ENCODE measurements around the gene ANO10. TPM values are rescaled to one million over a fixed set of nuclear protein-coding genes. Genes with fewer than 3 reads are reported as not detected.

Gene ANO10
- total and polyA plus RNA-seq, 5 donors from 2014 or later: 5.3 to 9.8 (median 6.5) TPM

DNA sequence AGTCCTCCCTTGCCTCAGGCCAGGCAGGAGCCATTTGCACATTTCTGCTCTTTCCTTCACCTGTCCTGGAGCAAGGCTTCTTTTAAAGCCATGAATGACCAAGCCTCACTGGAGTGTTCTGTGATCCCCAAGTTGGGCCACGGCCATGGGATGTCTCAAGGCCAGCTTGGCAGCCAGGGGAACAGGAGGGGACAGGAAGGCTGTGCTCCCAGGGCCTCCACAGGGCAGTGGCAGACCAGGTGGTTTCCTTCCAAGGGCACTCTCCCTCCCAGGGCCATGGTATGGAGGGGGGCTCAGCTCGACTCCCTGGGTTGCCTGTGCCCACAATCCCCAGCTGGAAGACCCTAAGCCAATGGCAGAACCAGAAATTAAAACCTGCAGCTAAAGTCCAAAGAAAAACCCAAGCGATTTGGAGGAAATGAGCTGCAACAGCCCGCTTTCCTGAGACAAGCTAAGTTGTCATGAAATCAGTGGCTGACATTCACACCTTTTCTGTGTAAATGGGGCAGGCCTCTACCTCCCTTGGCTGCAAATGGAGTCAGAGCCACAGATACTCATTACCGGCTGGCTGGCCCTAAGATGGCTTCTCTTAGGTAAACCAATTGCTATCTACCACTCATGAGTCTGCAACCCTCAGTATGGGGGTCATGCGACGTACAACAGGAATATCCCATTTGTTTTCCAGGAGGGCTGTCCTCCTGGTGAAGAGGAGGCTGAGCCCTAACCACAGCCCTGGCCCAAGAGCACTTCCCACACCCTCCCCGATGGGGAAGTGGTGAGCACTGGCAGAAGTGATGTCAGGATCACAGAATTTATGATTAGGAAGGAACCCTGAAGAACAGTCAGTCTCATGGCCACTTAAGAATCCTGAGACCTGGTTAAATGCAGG lies 252.2 kb downstream of the ANO10 start:
- Histone ChIP-seq H3K4me1 (ENCODE audit: control insufficient read depth, insufficient read depth, low read length, poor library complexity, severe bottlenecking) (no peaks in the 10 kb centered on the region), H3K27me3 (ENCODE audit: control insufficient read depth, insufficient read depth, low read length) (no peaks in the 10 kb centered on the region), H3K27ac (ENCODE audit: insufficient read depth, low read length, poor library complexity, severe bottlenecking) (no peak overlapping the region), H3K4me3 (ENCODE audit: low read depth, low read length) (no peak overlapping the region), H3K36me3 (ENCODE audit: control insufficient read depth, insufficient read depth, low read length) (no peaks in the 10 kb centered on the region), H3K9me3 (ENCODE audit: control insufficient read depth in 2 of 2, low read length in 2 of 2) (no peaks in the 10 kb centered on the region)
- H3K27ac Mint-ChIP-seq: no peak overlapping the region
- no peaks in the 10 kb centered on the region for H3K9me3 Mint-ChIP-seq
- no peak for ATAC-seq (ENCODE audit: low read depth in 2 of 2)
- no peak overlapping the region for H3K4me3 Mint-ChIP-seq
- H3K27me3 Mint-ChIP-seq: no peaks in the 10 kb centered on the region
- peaks cover 9% of the 10 kb centered on the region for H3K36me3 Mint-ChIP-seq
- DNase-seq: no peak
- H3K4me1 Mint-ChIP-seq: no peaks in the 10 kb centered on the region

DNA sequence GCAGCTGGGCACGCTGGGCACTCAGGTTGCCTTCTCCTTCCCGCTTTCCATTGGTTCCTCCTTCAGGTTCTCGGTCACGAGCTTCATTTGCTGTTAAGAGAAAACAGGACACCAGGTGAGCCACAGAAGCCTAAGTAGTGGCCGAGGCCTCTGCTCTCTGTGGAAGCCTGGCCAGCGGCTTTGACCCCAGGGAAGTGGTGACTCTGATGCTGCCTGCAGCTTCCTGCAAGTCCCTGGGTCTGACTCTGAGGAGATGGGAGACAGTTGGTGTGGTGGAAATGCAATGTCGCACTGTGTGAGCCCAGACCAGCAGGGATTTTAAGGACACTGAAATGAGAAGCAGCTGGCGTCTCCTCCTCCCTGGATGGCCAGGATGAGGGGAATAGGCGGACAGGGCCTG lies 254.9 kb downstream of the ANO10 start:
- Mint-ChIP-seq H3K27me3 (no peaks in the 10 kb centered on the region), H3K4me1 (no peaks in the 10 kb centered on the region), H3K4me3 (peak overlapping the region in 1 of 4 donors; percentile 63), H3K36me3 (peaks cover 8% of the 10 kb centered on the region), H3K27ac (no peak overlapping the region), H3K9me3 (peaks cover 0 to 2% (median 0%) of the 10 kb centered on the region in 7 donors)
- Histone ChIP-seq H3K36me3 (ENCODE audit: control insufficient read depth, insufficient read depth, low read length) (no peaks in the 10 kb centered on the region), H3K27me3 (ENCODE audit: control insufficient read depth, insufficient read depth, low read length) (no peaks in the 10 kb centered on the region), H3K27ac (ENCODE audit: insufficient read depth, low read length, poor library complexity, severe bottlenecking) (no peak overlapping the region), H3K4me1 (ENCODE audit: control insufficient read depth, insufficient read depth, low read length, poor library complexity, severe bottlenecking) (no peaks in the 10 kb centered on the region), H3K9me3 (ENCODE audit: control insufficient read depth in 2 of 2, low read length in 2 of 2) (no peaks in the 10 kb centered on the region), H3K4me3 (ENCODE audit: low read depth, low read length) (no peak overlapping the region)
- DNase-seq (no peak), ATAC-seq (ENCODE audit: low read depth in 2 of 2) (no peak)

DNA sequence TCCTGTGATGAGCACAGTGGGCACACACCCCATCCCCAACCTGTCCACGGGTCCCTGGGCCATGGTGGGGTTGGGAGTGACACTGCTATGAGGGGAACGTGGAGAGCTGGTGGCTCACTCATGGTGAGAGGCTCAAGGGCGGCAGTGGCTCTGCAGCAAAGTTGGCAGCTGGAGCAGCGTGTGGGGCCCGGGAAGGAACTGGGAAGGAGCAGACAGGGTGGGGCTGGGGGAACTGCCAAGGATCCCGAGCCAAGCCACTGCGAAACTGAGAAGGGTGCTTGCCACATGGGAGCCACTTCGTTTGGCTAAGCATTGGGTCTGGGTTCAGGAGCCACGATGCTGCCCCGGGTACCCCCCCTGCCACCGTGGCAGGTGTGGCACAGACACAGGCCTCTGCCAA lies 255.3 kb downstream of the ANO10 start:
- Histone ChIP-seq H3K27me3 (ENCODE audit: control insufficient read depth, insufficient read depth, low read length) (no peaks in the 10 kb centered on the region), H3K27ac (ENCODE audit: insufficient read depth, low read length, poor library complexity, severe bottlenecking) (no peak overlapping the region), H3K4me1 (ENCODE audit: control insufficient read depth, insufficient read depth, low read length, poor library complexity, severe bottlenecking) (no peaks in the 10 kb centered on the region), H3K36me3 (ENCODE audit: control insufficient read depth, insufficient read depth, low read length) (no peaks in the 10 kb centered on the region), H3K9me3 (ENCODE audit: control insufficient read depth in 2 of 2, low read length in 2 of 2) (no peaks in the 10 kb centered on the region), H3K4me3 (ENCODE audit: low read depth, low read length) (no peak overlapping the region)
- H3K4me1 Mint-ChIP-seq: no peaks in the 10 kb centered on the region
- H3K36me3 Mint-ChIP-seq: peaks cover 8% of the 10 kb centered on the region
- no peak for DNase-seq
- H3K27me3 Mint-ChIP-seq: no peaks in the 10 kb centered on the region
- ATAC-seq (ENCODE audit: low read depth in 2 of 2): no peak
- H3K4me3 Mint-ChIP-seq: no peak overlapping the region
- H3K27ac Mint-ChIP-seq: peak overlapping the region in 2 of 3 donors; percentile 39 to 70
- H3K9me3 Mint-ChIP-seq: peaks cover 0 to 2% (median 0%) of the 10 kb centered on the region in 7 donors

DNA sequence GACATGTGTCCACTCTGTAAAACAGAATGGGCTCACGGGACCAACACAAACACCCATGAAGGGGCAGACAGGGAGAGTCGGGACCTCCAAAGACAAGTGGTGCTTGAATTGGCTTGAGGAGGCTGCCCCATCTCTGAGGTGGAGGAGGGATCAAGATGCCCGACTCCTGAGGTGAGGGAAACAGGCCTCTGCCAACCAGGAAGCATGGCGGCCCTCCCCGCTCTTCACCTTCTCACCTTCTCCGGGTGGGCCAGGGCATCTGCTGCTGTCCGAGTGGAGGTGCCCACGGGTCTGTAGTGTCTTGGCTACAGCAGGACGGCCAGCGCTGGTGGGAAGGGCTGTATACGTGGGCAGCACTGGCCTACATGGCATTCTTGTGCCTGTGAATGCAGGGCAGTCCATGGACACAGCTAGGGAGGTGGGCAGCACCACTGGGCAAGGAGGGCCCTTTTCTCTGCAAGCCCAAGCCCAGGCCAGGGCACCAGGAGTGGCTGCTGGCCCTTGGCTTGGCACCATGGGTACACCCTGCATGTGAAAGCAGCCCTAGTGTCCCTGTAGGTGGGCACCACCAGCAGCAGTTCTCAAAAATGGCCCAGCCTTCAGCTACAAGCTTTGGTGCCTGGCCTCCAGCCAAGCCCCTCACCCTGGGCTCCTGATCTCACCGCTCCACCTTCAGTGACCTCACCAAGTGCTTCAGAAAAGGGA lies 256.1 kb downstream of the ANO10 start:
- no peaks in the 10 kb centered on the region for H3K27me3 ChIP-seq (ENCODE audit: control insufficient read depth, insufficient read depth, low read length)
- no peaks in the 10 kb centered on the region for H3K36me3 ChIP-seq (ENCODE audit: control insufficient read depth, insufficient read depth, low read length)
- no peak overlapping the region for H3K4me3 ChIP-seq (ENCODE audit: low read depth, low read length)
- H3K9me3 ChIP-seq (ENCODE audit: control insufficient read depth in 2 of 2, low read length in 2 of 2): no peaks in the 10 kb centered on the region
- no peaks in the 10 kb centered on the region for H3K27me3 Mint-ChIP-seq
- DNase-seq (no peak), ATAC-seq (ENCODE audit: low read depth in 2 of 2) (no peak)
- peaks cover 0 to 2% (median 0%) of the 10 kb centered on the region in 7 donors for H3K9me3 Mint-ChIP-seq
- H3K4me1 ChIP-seq (ENCODE audit: control insufficient read depth, insufficient read depth, low read length, poor library complexity, severe bottlenecking): no peaks in the 10 kb centered on the region
- H3K27ac ChIP-seq (ENCODE audit: insufficient read depth, low read length, poor library complexity, severe bottlenecking): no peak overlapping the region
- H3K27ac Mint-ChIP-seq: peak overlapping the region; percentile 39 to 70 (median 69)
- peaks cover 8% of the 10 kb centered on the region for H3K36me3 Mint-ChIP-seq
- H3K4me1 Mint-ChIP-seq: no peaks in the 10 kb centered on the region
- H3K4me3 Mint-ChIP-seq: no peak overlapping the region

DNA sequence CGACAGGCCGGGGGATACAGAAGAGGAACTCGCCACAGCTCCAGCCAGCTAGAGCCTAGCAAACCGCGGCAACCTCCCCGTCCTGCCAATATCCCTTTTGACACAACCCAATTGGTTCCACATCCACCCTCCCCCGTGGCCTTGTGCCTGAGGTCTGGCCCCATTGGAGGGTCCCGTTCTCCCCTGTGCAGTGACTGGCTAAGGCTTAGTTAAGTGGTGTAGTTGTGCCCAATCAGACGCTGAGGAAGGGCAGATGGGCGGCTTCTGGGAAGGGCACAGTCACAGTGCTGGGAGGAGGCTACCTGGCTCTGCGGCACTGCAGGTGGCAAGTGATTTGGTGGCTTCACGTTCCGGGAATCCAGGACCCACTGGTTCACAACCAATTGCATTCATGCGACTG lies 256.9 kb downstream of the ANO10 start:
- Mint-ChIP-seq H3K4me1 (no peaks in the 10 kb centered on the region), H3K27ac (peak overlapping the region in 1 of 3 donors; percentile 15), H3K27me3 (no peaks in the 10 kb centered on the region), H3K4me3 (no peak overlapping the region), H3K36me3 (peaks cover 8% of the 10 kb centered on the region), H3K9me3 (peaks cover 0 to 2% (median 0%) of the 10 kb centered on the region in 7 donors)
- no peak overlapping the region for H3K4me3 ChIP-seq (ENCODE audit: low read depth, low read length)
- no peaks in the 10 kb centered on the region for H3K36me3 ChIP-seq (ENCODE audit: control insufficient read depth, insufficient read depth, low read length)
- no peak overlapping the region for H3K27ac ChIP-seq (ENCODE audit: insufficient read depth, low read length, poor library complexity, severe bottlenecking)
- no peaks in the 10 kb centered on the region for H3K9me3 ChIP-seq (ENCODE audit: control insufficient read depth in 2 of 2, low read length in 2 of 2)
- H3K4me1 ChIP-seq (ENCODE audit: control insufficient read depth, insufficient read depth, low read length, poor library complexity, severe bottlenecking): no peaks in the 10 kb centered on the region
- ATAC-seq (ENCODE audit: low read depth in 2 of 2) (no peak), DNase-seq (no peak)
- H3K27me3 ChIP-seq (ENCODE audit: control insufficient read depth, insufficient read depth, low read length): no peaks in the 10 kb centered on the region

DNA sequence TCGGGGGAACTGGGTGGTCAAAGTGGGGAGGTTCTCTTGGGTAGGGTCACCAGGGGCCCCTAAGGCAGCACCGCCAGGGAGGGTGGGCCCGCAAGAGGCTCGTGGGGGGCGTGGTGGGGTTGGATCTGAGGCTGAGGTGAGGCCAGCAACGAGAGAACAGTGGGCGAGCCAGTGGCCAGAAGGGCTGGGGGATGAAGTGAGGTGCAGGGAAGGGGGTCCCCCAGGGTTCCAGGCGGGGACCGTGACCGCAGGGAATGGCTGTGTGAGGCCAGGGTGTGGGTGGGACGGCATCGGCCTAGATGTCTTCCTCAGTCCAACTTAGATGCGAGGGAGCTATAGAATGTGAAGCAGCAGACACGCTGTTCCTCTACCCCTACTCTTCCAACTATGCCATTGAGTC lies 257.3 kb downstream of the ANO10 start:
- no peak overlapping the region for H3K4me3 Mint-ChIP-seq
- H3K27me3 Mint-ChIP-seq: no peaks in the 10 kb centered on the region
- H3K4me1 Mint-ChIP-seq: peaks cover 0 to 2% (median 0%) of the 10 kb centered on the region in 4 donors
- peaks cover 8% of the 10 kb centered on the region for H3K36me3 Mint-ChIP-seq
- no peak overlapping the region for H3K27ac ChIP-seq (ENCODE audit: insufficient read depth, low read length, poor library complexity, severe bottlenecking)
- ATAC-seq (ENCODE audit: low read depth in 2 of 2): no peak
- H3K9me3 Mint-ChIP-seq: peaks cover 0 to 2% (median 0%) of the 10 kb centered on the region in 7 donors
- H3K4me1 ChIP-seq (ENCODE audit: control insufficient read depth, insufficient read depth, low read length, poor library complexity, severe bottlenecking): no peaks in the 10 kb centered on the region
- no peaks in the 10 kb centered on the region for H3K36me3 ChIP-seq (ENCODE audit: control insufficient read depth, insufficient read depth, low read length)
- H3K27me3 ChIP-seq (ENCODE audit: control insufficient read depth, insufficient read depth, low read length): no peaks in the 10 kb centered on the region
- no peak for DNase-seq
- H3K9me3 ChIP-seq (ENCODE audit: control insufficient read depth in 2 of 2, low read length in 2 of 2): no peaks in the 10 kb centered on the region
- peak overlapping the region in 1 of 3 donors; percentile 15 for H3K27ac Mint-ChIP-seq
- no peak overlapping the region for H3K4me3 ChIP-seq (ENCODE audit: low read depth, low read length)

DNA sequence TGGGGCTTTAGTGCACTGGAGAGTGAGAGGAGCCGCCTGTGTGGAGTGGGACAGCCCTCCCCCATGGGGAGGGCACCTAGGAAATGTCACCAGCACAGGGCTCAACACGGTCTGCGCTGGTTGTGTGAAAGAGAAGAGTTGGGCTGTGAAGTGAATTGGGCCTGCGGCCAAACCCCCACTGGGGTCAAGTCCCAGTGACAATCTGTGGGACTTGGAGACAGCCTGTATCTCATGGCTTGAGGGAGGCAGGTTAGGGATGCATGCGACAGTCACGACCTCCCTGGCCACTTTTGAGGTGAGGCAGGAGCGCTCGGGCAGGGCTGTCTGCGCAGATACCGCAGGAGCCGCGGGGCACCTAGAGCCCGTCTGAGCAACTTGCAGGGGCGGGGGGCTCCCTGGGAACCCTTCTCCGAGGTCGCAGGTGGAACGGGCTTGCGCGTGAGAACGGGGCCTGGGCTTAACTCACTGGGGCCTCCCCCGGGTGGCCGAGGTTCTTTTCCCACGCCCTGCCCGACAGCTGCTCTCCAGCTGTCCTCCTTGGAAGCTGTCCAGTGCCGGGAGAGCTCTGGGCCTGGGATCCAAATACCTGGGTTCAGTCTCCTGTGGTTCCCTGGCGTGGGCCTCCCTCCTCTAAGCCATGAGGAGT lies 258.1 kb downstream of the ANO10 start:
- no peak overlapping the region for H3K27ac ChIP-seq (ENCODE audit: insufficient read depth, low read length, poor library complexity, severe bottlenecking)
- H3K9me3 Mint-ChIP-seq: peaks cover 0 to 2% (median 0%) of the 10 kb centered on the region in 7 donors
- H3K4me1 ChIP-seq (ENCODE audit: control insufficient read depth, insufficient read depth, low read length, poor library complexity, severe bottlenecking): no peaks in the 10 kb centered on the region
- peaks cover 8% of the 10 kb centered on the region for H3K36me3 Mint-ChIP-seq
- DNase-seq (no peak), ATAC-seq (ENCODE audit: low read depth in 2 of 2) (no peak)
- H3K4me3 ChIP-seq (ENCODE audit: low read depth, low read length): no peak overlapping the region
- H3K4me3 Mint-ChIP-seq: peak overlapping the region in 1 of 4 donors; percentile 58
- H3K36me3 ChIP-seq (ENCODE audit: control insufficient read depth, insufficient read depth, low read length): no peaks in the 10 kb centered on the region
- H3K27ac Mint-ChIP-seq: peak overlapping the region in 2 of 3 donors; percentile 36 to 80
- no peaks in the 10 kb centered on the region for H3K9me3 ChIP-seq (ENCODE audit: control insufficient read depth in 2 of 2, low read length in 2 of 2)
- H3K27me3 Mint-ChIP-seq: no peaks in the 10 kb centered on the region
- H3K27me3 ChIP-seq (ENCODE audit: control insufficient read depth, insufficient read depth, low read length): no peaks in the 10 kb centered on the region
- H3K4me1 Mint-ChIP-seq: peaks cover 0 to 2% (median 0%) of the 10 kb centered on the region in 4 donors

Data from CD4-positive, CD25-positive, alpha-beta regulatory T cell (primary cell).